Fibroblast of lung (primary cell): ENCODE data around the gene POLR2H.

Source experiments
- EZH2 ChIP-seq: IDR thresholded peaks from 2 replicates; pipeline ENCODE4 v1.5.1; 2012; ENCODE audit warnings: low read length, control low read depth, mild to moderate bottlenecking; ENCODE audit errors: missing control alignments
- TF ChIP-seq, protein P1 (sequence below), 2 donors: IDR thresholded peaks in 1 of 2; conservative IDR thresholded peaks in 1 of 2; 1 replicate in 1 of 2; 2 replicates in 1 of 2; pipeline ENCODE4 v1.5.1; 2011 to 2012; ENCODE audit warnings: low read length in 2 of 2, control low read depth in 1 of 2, inconsistent platforms in 1 of 2, low read depth in 1 of 2, mild to moderate bottlenecking in 1 of 2

DNA sequence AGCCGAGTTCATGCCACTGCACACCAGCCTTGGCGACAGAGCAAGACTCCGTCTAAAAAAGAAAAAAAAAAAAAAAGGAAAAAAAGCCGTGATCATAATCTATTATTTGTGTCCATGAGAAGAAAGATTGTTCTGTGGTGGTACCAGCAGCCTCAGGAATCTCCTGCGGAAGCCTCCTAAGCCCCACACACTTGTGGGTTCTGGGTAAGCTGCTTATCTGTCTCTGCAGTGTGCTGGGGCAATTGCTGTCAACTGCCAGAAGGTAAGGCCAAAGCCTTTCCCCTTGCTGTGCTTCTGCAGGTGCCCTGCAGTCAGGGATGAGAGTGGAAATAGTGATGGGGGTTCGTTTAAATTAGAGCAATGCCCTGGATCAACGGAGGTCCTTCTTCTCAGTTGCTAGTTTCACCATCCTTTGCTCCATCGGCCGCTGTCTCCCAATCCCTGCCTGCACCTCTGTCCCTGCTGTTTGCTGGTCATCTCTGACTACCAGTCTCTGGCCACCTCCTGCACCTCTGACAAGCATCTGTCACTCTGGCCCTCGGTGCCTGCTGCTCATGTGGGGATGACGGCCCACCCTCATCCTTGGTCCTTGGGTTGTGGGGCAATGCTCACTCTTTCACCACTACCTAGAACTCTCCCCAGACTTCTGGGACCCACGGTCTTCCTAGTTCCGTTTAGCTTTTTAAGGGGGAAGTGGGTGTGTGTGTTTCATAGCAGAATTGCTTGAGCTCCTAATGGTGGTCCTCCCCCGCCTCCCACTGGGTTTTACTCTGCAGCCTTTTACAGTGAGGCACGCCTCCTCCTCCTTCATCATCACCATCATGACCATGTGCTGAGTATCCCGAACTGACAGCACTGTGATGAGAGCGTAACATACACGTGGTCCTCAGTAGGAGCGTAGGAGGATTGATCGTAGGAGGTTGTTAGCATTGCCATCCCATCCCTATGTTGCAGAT is 43.8 kb downstream of the POLR2H start:
- TF ChIP-seq, protein P1, sequence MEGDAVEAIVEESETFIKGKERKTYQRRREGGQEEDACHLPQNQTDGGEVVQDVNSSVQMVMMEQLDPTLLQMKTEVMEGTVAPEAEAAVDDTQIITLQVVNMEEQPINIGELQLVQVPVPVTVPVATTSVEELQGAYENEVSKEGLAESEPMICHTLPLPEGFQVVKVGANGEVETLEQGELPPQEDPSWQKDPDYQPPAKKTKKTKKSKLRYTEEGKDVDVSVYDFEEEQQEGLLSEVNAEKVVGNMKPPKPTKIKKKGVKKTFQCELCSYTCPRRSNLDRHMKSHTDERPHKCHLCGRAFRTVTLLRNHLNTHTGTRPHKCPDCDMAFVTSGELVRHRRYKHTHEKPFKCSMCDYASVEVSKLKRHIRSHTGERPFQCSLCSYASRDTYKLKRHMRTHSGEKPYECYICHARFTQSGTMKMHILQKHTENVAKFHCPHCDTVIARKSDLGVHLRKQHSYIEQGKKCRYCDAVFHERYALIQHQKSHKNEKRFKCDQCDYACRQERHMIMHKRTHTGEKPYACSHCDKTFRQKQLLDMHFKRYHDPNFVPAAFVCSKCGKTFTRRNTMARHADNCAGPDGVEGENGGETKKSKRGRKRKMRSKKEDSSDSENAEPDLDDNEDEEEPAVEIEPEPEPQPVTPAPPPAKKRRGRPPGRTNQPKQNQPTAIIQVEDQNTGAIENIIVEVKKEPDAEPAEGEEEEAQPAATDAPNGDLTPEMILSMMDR (conservative IDR thresholded peaks at IDR 0.05 in 1 of 2, IDR thresholded peaks at IDR 0.05 in 1 of 2; ENCODE audit: low read depth in 1 of 2, low read length in 2 of 2): no peak
- TF ChIP-seq EZH2: no peak
